HepG2 (cell line): ENCODE data around the gene ATXN7L3. TPM values are rescaled to one million over a fixed set of nuclear protein-coding genes. Genes with fewer than 3 reads are reported as not detected.

Experiments
- ELF4 ChIP-seq: sonication (generic); formaldehyde crosslinking; IDR thresholded peaks from 2 replicates; pipeline ENCODE4 v1.5.0; 2020; ENCODE audit warnings: missing genetic modification reagents, mild to moderate bottlenecking, moderate library complexity, borderline replicate concordance
- HIC2 ChIP-seq: sonication (generic); formaldehyde crosslinking; IDR thresholded peaks from 2 replicates; pipeline ENCODE4 v1.9.0; 2022; ENCODE audit warnings: low read depth, missing genetic modification reagents
- ISX ChIP-seq: sonication (generic); formaldehyde crosslinking; conservative IDR thresholded peaks from 2 replicates; pipeline ENCODE4 v1.5.0; 2020; ENCODE audit warnings: missing genetic modification reagents
- KDM2A ChIP-seq: sonication (generic); formaldehyde crosslinking; IDR thresholded peaks from 2 replicates; pipeline ENCODE4 v1.4.0; 2020; ENCODE audit warnings: low read depth, missing genetic modification reagents, borderline replicate concordance
- NKX3-1 ChIP-seq: sonication (generic); formaldehyde crosslinking; IDR thresholded peaks from 2 replicates; pipeline ENCODE4 v1.5.0; 2020; ENCODE audit warnings: missing genetic modification reagents
- PHF21A ChIP-seq: sonication (generic); formaldehyde crosslinking; IDR thresholded peaks from 2 replicates; pipeline ENCODE4 v1.5.0; 2020; ENCODE audit warnings: mild to moderate bottlenecking, missing genetic modification reagents
- POLR2G ChIP-seq: fragments of 200-400 bp; formaldehyde crosslinking; IDR thresholded peaks from 2 replicates; pipeline ENCODE4 v1.6.1; 2018; ENCODE audit warnings: mild to moderate bottlenecking, low read depth, low read length, moderate library complexity
- PREB ChIP-seq: sonication (generic); formaldehyde crosslinking; IDR thresholded peaks from 2 replicates; pipeline ENCODE4 v1.4.0; 2020; ENCODE audit warnings: missing genetic modification reagents
- SP5 ChIP-seq: IDR thresholded peaks from 2 replicates; pipeline ENCODE4 v1.6.1; 2016; ENCODE audit warnings: low read depth, borderline replicate concordance
- TCF7 ChIP-seq: sonication (generic); IDR thresholded peaks from 2 replicates; pipeline ENCODE4 v1.6.1; 2016; ENCODE audit warnings: antibody characterized with exemption, low read depth
- ZNF256 ChIP-seq: sonication (generic); formaldehyde crosslinking; conservative IDR thresholded peaks from 2 replicates; pipeline ENCODE4 v1.4.0; 2020; ENCODE audit warnings: missing genetic modification reagents
- ZNF616 ChIP-seq: sonication (generic); formaldehyde crosslinking; IDR thresholded peaks from 2 replicates; pipeline ENCODE4 v1.5.0; 2020; ENCODE audit warnings: low read depth, mild to moderate bottlenecking, missing genetic modification reagents
- ZSCAN20 ChIP-seq: sonication (generic); formaldehyde crosslinking; IDR thresholded peaks from 2 replicates; pipeline ENCODE4 v1.4.0; 2020; ENCODE audit warnings: missing genetic modification reagents, mild to moderate bottlenecking, borderline replicate concordance
- ZSCAN25 ChIP-seq: sonication (generic); formaldehyde crosslinking; IDR thresholded peaks from 2 replicates; pipeline ENCODE4 v1.8.0; 2022; ENCODE audit warnings: mild to moderate bottlenecking, missing genetic modification reagents
- ZSCAN30 ChIP-seq: sonication (generic); formaldehyde crosslinking; IDR thresholded peaks from 2 replicates; pipeline ENCODE4 v1.5.0; 2020; ENCODE audit warnings: mild to moderate bottlenecking, missing genetic modification reagents
- polyA plus RNA-seq, 8 experiments: library from polyadenylated mRNA; depleted of rRNA in 3 of 8; stranded (reverse) in 7 of 8; unstranded in 1 of 8; fragments of >200 nt; fragmentation: Illumina TruSeq in 4 of 8; extraction: Trizol in 4 of 8; gene quantifications; 2 replicates each; pipeline versions ENCODE4 v1.2.1 to v1.2.3, GENCODE V29; 2011 to 2016; ENCODE audit warnings: low read depth in 4 of 8, missing spikeins in 1 of 8, mixed read lengths in 1 of 8; ENCODE audit not compliant: insufficient read depth in 1 of 8
- total RNA-seq, 5 experiments: library from RNA; depleted of rRNA; stranded (reverse); fragments of >200 nt; fragmentation: Illumina TruSeq; extraction: Trizol; gene quantifications; 2 replicates each; pipeline ENCODE4 v1.2.3, GENCODE V29; 2016; ENCODE audit warnings: low read depth in 1 of 5
- TF ChIP-seq, protein P1 (sequence below): sonication (generic); formaldehyde crosslinking; IDR thresholded peaks from 2 replicates; pipeline ENCODE4 v1.8.1; 2023; ENCODE audit warnings: mild to moderate bottlenecking, moderate library complexity, missing genetic modification reagents
- TF ChIP-seq, protein P2 (sequence below): sonication (generic); formaldehyde crosslinking; IDR thresholded peaks from 2 replicates; pipeline ENCODE4 v1.5.0; 2020; ENCODE audit warnings: missing genetic modification reagents
- TF ChIP-seq, protein P3 (sequence below): sonication (generic); formaldehyde crosslinking; IDR thresholded peaks from 2 replicates; pipeline ENCODE4 v1.4.0; 2020; ENCODE audit warnings: missing genetic modification reagents
- TF ChIP-seq, protein P4 (sequence below): sonication (generic); formaldehyde crosslinking; IDR thresholded peaks from 2 replicates; pipeline ENCODE4 v1.4.0; 2020; ENCODE audit warnings: missing genetic modification reagents

Gene ATXN7L3
- total and polyA plus RNA-seq, 2 of the 13 experiments (the other 11 are each of a cell fraction or from before 2014, with no cell fraction given), result 44.5 to 59.1 TPM

DNA sequence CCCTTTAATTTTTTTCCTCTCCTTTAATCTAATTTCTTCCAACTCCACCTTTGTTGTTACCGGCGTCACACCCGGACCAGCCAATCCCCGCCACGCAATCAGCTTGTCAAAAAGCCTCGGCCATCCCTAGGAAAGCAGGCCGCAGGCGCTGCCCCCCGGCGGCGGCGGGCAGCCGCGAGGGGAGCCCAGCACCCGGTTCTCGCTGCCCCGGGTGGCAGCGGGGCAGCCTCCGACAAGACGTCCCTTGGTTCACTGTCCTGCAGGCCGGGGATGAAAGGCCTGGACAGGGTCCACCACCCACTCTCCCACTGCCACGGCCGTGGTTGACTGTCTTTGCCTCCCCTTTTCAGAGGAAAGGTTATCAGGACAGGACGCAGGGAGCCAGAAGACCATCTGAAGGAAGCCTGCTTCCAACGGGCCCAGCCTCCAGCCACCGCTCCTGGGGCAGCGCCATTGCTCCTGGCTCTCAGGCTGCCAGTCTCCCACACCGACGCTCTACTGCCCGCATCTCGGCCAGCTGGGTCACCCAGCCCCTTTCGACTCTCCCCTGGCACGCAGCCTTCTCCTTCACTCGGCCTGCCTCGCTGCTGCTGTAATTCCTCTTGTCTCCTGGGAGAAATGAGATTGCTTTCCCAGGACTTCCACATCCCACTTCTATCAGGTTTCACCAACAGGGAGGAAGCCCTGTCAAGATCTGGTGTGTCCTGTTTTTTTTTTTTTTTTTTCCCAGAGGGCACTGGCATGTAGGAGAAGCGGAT, 22.6 kb upstream of the ATXN7L3 start (continued):
- TF ChIP-seq, protein P1, sequence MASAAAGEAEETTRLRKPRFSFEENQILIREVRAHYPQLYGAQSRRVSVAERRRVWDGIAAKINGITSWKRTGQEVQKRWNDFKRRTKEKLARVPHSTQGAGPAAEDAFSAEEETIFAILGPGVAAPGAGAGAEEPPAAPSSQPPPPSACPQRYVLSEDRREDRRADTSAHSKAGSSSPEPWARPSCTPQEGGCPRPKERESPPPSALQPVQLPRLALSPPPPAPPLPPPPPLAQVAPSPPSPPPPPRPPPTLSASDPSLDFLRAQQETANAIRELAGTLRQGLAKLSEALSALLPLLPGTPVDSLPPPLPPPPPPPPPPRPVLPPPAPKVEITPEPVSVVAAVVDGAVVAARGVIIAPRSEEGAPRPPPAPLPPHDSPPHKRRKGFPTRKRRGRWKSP (CRISPR knock-in tag), result peak; percentile 30; the same call in 1 of the 2 replicates
- TF ChIP-seq NKX3-1 (CRISPR knock-in tag) (0 out of 2 replicates have a peak, but pooled peaks have one; percentile 59), TCF7 (no peak), SP5 (CRISPR knock-in tag) (no peak; the same call in 1 of the 2 replicates), ZSCAN30 (no peak), PHF21A (CRISPR knock-in tag) (peak; percentile 60), ISX (peak; percentile 21; the same call in 1 of the 2 replicates), ZSCAN25 (CRISPR knock-in tag) (peak; percentile 45; the same call in 1 of the 2 replicates), ZSCAN20 (0 out of 2 replicates have a peak, but pooled peaks have one; percentile 54), ZNF256 (CRISPR knock-in tag) (no peak), HIC2 (peak; percentile 76), POLR2G (peak; percentile 44), ZNF616 (CRISPR knock-in tag) (no peak), PREB (no peak), KDM2A (CRISPR knock-in tag) (peak; percentile 72; the same call in 1 of the 2 replicates), ELF4 (CRISPR knock-in tag) (no peak)
- TF ChIP-seq, protein P2, sequence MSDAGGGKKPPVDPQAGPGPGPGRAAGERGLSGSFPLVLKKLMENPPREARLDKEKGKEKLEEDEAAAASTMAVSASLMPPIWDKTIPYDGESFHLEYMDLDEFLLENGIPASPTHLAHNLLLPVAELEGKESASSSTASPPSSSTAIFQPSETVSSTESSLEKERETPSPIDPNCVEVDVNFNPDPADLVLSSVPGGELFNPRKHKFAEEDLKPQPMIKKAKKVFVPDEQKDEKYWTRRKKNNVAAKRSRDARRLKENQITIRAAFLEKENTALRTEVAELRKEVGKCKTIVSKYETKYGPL (CRISPR knock-in tag), result 0 out of 2 replicates have a peak, but pooled peaks have one; percentile 50
- TF ChIP-seq, protein P3, sequence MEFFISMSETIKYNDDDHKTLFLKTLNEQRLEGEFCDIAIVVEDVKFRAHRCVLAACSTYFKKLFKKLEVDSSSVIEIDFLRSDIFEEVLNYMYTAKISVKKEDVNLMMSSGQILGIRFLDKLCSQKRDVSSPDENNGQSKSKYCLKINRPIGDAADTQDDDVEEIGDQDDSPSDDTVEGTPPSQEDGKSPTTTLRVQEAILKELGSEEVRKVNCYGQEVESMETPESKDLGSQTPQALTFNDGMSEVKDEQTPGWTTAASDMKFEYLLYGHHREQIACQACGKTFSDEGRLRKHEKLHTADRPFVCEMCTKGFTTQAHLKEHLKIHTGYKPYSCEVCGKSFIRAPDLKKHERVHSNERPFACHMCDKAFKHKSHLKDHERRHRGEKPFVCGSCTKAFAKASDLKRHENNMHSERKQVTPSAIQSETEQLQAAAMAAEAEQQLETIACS (CRISPR knock-in tag), result peak; percentile 59; the same call in 1 of the 2 replicates
- TF ChIP-seq, protein P4, sequence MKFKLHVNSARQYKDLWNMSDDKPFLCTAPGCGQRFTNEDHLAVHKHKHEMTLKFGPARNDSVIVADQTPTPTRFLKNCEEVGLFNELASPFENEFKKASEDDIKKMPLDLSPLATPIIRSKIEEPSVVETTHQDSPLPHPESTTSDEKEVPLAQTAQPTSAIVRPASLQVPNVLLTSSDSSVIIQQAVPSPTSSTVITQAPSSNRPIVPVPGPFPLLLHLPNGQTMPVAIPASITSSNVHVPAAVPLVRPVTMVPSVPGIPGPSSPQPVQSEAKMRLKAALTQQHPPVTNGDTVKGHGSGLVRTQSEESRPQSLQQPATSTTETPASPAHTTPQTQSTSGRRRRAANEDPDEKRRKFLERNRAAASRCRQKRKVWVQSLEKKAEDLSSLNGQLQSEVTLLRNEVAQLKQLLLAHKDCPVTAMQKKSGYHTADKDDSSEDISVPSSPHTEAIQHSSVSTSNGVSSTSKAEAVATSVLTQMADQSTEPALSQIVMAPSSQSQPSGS, result no peak; the same call in 1 of the 2 replicates
